ENCODE measurements around the gene SPIRE1.

DNA sequence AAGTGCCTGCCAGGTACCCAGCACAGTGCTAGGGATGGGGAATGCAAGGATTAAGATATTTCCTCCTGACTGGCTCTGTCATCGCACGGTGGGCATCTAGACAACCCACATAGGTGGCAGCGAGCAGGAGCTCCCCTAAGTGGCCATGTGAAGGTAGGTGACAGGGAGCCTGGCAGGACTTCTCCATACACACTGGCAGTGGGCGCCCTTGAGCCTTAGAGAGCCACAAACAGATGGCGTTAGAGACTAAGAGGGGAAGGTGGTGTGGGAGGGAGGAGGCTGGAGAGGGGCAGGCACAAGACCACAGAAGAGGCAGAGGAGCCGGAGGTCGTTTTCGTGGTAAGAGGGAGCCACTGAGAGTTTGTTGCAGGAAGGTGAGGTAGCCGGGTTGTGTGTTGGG is 235.0 kb downstream of the SPIRE1 start:
- TF ChIP-seq, protein P1, sequence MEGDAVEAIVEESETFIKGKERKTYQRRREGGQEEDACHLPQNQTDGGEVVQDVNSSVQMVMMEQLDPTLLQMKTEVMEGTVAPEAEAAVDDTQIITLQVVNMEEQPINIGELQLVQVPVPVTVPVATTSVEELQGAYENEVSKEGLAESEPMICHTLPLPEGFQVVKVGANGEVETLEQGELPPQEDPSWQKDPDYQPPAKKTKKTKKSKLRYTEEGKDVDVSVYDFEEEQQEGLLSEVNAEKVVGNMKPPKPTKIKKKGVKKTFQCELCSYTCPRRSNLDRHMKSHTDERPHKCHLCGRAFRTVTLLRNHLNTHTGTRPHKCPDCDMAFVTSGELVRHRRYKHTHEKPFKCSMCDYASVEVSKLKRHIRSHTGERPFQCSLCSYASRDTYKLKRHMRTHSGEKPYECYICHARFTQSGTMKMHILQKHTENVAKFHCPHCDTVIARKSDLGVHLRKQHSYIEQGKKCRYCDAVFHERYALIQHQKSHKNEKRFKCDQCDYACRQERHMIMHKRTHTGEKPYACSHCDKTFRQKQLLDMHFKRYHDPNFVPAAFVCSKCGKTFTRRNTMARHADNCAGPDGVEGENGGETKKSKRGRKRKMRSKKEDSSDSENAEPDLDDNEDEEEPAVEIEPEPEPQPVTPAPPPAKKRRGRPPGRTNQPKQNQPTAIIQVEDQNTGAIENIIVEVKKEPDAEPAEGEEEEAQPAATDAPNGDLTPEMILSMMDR (conservative IDR thresholded peaks at IDR 0.05), result no peak
- TF ChIP-seq ZFX (IDR thresholded peaks at IDR 0.05), result no peak

Data from C4-2B (cell line).